CD4-positive, alpha-beta T cell treated with Interleukin-10 for 1 hour (primary cell): ENCODE results near the gene SLC25A42.
"Not testable (repeated sequence)": the region's sequence is repeated elsewhere in the genome, so short reads cannot be mapped to it uniquely, and the experiment has no call there.

ENCODE experiments used
- DNase-seq: peaks from one replicate; pipeline ENCODE4 v3.0.0-alpha.2; 2020

The SLC25A42 gene

DNA sequence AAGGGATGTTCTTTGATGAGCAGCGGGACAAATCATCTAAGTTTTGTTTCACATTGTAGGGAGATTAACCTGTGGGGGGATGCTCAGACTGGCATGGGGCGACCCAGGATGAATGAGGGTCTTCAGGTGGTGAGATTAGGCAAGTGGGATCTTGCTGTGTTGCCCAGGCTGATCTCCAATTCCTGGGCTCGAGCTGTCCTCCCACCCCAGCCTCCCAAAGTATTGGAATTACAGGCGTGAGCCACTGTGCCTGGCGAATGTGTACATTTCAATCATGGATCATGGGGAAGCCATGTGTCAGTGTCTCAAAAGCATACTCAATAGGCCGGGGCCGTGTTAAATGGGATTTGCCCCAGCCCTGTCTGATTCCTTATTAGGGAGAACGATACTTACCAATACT, 8.1 kb downstream of the SLC25A42 start:
- no peak for DNase-seq

DNA sequence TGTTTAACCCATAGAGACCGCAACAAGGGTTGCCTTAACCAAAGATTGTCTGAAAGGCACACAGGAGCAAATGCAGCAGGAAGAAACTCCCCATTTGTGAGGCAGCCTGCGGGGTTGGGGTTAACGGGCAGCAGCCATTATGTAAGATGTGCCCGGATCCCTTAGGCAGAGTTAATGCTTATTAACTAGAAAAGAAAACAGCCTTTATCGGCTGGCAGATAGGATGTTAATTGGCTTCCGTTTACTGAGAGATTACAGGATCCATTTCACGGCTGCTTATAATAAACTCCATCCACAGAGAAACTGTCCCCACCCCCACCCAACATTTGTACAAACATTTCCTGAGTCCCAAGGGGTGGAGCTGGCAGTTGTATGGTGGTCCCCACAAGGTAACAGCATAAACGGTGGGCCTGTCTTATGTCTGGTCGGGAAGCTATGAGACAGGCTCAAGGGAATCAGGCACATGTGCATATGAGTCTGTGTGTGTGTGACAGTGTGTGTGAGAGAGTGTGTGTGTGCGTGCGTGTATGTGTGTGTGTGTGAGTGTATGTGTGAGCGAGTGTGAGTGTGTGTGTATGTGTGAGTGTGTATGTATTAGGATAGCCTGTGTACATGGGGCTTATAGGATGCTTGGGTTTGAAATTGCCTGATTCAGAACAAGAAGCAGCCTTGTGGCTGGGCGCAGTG, 10.5 kb downstream of the SLC25A42 start:
- no peak for DNase-seq

DNA sequence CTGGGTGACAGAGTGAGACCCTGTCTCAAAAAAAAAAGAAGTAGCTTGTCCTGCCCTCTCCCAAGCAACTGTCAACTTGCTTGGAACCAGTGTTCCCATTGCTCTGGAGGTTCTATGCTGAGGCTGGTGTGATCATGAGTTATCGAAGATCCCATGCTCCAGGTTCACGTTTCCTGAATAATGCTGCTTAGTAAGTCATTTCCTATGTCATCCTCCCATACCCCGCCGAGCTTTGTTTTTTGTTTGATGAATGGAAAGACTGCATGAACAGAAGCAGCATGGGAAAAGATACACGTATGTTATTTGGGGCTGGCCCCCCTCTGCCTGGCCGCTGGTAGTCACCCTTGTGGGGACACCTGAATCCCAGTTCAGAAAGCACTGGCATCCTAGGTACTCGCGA, 11.3 kb downstream of the SLC25A42 start:
- DNase-seq: no peak

DNA sequence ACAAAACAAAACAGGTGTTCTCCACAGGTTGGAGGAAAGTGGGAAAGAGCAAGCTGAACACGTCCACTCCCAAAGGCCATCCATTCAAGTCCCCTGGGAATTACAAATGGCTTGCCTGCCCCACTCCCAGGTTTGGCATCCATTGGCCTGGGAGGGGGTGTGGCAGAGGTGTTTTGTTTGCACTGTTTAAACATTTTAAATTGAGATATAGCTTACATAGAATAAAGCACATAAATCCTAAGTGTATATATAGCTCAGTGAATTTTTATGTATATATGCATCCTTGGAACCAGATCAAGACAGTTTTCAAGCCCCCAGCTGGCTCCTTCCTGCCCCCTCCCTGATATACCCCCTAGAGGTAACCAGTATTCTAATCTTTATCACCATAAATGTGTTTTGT, 12.7 kb downstream of the SLC25A42 start:
- no peak for DNase-seq

DNA sequence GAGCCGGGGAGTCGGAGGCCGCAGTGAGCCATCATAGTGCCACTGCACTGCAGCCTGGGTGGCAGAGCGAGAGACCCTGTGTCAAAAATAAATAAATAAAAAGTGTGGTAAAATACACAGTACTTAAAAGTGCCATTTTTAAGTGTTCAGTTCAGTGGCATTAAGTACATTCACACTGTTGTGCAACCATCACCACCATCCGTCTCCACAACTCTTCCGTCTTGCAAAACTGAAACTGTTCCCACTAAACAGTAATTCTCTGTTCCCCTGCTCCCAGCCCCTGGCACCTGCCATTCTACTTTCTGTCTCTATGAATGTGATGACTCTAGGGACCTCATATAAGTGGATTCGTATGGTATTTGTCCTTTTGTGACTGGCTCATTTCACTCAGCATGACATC, 13.3 kb downstream of the SLC25A42 start:
- no peak for DNase-seq

DNA sequence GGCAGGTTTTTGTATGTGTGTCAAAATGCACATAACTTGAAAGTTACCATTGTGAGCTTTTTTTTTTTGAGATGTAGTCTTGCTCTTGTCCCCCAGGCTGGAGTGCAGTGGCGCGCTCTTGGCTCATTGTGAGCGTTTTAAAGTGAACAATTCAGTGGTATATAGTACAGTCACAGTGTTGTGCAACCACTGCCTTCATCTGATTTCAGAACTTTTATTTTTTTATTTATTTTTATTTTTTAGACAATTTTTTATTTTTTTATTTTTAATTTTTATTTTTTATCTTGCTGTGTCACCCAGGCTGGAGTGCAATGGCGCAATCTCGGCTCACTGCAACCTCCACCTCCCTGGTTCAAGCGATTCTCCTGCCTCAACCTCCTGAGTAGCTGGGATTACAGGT, 15.0 kb downstream of the SLC25A42 start:
- no peak for DNase-seq

DNA sequence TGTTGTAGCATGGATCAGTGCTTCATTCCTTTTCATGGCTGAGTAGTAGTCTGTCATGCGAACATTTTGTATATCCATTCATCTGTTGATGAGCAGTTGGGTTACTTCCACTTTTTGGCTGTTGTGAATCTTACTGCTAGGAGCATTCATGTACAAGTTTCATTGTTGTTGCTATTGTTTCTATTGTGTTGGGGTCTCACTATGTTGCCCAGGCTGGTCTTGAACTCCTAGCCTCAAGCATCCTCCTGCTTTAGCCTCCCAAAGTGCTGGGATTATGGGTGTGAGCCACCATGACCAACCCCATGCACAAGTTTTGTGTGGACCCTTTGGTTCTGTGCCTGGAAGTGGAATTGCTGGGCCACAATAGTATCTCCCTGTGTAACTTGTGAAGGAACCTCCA, 15.8 kb downstream of the SLC25A42 start:
- no peak for DNase-seq

DNA sequence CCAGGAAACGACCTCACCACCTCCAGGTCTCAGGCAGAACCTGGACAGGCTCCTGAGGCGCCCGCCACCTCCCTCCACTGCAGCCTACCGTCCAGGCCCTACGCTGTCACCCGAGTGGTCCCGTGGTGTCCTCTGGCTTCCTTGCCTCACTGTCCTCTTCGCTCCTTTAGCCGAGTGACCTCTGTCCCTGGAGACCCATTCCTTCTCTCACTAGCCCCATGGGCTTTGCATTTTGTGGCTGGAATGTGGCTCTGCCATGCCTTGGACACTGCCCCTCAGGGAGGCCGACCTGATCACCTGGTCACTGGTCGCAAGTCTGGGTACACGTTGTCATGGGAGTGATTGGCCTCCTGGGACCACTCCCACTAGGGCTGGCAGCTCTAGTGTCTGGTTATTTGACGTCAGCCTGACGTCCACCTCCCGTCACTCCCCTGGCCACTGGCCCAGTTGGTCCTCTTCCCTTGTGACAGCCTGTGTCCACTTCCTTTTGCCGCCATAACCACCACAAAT, 17.9 kb downstream of the SLC25A42 start:
- no peak for DNase-seq

DNA sequence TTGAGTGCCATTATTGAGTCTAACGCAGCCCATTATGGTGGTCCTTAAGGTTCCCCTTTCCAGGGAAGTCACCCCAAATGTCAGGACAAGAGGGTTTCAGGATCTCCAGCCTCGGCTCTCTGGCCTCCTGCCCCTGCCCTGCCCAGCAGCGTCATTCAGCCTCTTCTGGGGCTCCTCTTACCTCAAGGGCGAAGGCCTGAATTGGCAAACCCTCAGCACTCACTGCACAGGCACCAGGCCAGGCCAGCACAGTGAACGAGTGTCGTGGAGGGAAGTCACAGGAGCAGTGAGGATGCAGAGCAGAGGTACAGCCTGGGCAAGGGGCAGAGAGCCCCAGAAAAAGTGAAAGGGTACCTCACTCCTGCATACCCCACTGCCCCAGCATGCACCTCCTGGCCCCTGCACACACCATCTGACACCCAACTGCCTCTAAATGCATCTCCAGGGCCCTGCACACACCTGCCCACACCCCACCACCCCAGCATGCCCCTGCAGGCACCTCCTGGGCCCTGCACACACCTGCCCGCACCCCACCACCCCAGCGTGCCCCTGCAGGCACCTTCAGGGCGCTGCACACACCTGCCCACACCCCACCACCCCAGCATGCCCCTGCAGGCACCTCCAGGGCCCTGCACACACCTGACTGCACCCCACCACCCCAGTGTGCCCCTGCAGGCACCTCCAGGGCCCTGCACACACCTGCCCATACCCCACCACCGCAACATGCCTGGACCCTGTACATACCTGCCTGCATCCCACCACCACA, 19.8 kb downstream of the SLC25A42 start:
- DNase-seq: no peak

DNA sequence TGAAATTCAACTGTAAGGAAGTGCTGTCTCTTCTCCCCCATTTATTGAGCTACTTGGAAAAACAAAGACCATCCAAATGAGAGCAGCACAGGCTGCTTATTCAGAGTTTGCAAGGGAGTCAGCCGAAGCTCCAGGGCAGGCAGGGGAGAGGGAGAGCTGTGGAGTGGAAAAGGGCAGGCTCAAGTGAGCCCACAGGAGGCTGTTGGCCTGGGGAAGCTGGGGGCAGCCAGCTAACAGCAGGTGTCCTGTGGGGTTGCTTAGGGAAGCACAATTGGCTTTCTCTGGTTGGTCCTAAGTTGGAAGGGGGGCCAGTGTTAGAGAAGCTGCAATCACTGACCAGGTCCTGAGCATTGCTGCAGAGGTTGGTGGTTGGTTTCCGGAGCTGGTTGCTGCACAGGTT, 23.9 kb downstream of the SLC25A42 start:
- DNase-seq: no peak

DNA sequence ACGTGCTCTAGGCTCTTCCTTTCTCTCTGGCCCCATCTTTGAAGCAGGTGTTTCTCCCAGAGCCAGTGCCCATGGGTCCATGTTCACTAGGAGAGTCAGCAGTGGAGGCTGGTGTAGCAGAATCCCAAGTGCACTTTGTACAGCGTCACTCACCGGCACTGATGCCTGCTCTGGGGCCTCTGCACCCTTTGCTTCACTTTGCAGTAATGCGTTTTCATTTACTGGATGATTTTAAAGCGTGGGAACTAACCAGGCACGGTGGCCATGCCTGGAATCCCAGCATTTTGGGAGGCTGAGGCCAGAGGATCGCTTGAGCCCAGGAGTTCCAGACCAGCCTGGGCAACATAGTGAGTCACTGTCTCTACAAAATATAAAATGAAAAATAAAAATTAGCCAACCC, 30.7 kb downstream of the SLC25A42 start:
- DNase-seq: no peak

DNA sequence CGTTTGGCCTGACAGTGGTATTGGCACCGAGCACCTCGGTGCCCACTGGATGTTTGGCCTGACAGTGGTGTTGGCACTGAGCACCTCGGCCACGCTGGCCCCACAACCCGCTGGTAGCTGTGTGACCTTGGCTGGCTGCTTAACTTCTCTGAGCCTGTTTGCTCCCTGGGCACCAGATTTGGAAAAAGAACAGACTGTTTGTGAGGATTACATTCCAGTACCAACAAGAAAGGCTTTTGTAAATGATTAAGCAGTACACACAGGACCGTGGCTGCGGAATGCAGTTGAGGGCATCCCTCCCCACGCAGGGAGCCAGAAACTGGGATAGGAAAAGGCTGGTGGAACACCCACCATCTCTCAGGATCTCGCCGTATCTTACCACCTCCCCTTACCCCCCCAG, 31.9 kb downstream of the SLC25A42 start:
- no peak for DNase-seq

DNA sequence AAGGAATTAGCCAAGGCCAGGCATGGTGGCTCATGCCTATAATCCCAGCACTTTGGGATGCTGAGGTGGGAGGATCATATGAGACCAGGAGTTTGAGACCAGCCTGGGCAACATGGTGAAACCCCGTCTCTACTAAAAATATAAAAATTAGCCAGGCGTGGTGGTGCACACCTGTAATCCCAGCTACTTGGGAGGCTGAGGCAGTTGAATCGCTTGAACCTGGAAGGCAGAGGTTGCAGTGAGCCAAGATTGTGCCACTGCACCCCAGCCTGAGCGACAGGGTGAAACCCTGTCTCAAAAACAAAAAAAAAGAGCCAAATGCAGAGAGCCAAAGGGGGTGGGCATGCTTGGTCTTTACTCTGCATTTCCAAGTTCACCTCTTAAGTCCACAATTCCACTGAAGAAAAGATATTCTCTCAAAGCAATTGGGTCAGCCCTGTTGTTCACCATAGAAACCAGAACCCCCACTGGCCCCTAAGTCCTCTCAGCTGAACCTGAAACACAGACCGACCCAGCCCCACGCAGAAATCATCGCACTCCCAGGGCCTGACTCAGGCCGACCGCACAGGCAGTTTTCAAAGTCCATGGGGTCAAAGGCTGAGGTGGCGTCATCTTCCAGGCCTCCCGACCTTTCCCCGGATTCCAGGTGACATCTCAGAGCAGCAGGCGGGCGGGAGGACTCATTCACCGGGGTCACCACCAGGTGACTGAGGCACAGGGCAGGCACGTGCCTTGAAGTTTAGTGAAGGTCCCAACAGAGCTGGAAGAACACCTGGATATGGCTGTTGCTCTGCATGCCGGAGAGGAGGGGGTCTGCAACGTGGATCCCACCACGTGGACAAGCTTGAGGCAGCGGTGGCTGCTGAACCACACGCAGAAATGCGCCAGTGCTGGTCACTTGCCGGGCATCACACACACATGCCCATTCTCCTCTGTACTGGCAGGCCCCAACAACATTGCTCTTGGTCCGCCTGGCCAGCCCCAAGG, 33.1 kb downstream of the SLC25A42 start:
- DNase-seq: no peak

DNA sequence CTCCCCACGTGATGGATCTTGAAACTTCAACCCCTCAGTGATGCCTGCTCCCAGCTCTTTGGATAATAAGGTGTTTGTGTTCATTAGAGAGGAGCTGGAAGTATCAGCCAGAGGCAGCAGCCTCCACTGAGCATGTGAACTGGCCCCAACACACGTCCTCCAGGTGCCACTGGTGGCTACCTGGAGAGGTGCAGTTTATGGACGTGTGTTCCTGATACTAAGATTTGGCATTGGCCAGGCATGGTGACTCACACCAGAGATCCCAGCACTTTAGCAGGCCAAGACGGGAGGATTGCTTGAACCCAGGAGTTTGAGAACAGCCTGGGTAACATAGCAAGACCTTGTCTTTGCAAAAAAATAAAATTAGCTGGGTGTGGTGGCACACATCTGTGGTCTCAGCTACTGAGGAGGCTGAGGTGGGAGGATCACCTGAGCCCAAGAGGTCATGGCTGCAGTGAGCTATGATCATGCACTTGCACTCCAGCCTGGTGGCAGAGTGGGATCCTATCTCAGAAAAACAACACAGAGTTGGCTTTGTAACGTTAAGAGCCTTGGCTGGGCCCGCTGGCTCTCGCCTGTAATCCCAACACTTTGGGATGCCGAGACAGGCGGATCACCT, 34.4 kb downstream of the SLC25A42 start:
- DNase-seq: no peak

DNA sequence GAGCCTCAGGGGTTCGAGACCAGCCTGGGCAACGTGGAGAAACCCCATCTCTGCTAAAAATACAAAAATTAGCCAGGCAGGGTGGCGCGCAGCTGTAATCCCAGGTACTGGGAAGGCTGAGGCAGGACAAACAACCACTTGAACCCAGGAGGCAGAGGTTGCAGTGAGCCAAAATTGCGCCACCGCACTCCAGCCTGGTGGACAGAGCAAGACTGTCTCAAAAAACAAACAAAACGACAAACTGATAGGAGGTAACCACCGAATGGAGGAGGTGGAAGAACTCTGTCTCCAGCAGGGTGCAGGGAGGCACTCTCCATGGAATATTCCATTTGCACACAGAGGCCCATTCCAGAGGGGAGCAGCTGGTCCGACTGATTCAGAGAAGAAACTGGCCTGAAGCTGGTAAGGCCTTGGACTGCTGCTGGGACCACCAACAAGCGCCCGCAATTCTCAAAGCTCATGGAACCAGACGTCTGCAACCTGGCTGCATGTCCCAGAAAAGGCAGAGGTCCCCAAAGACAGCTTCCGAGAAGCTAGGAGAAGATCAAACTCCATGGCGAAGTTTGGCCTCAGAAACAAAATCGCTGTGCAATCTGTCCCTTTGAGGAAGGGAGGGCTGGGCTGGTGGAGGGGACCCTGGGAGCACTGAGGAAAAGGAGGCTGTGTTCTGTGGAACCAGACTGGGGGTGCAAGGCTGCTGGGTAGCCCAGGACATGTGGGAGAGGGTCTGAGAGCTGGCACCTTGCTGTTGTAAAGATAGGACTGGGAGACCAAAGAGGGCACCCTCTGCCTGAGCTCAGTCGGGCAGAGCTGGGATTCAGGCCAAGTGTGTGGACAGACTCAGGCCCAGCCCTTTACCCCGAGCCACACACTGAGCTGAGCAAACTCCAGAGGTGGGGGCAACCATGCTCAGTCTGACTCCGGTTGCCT, 35.2 kb downstream of the SLC25A42 start:
- no peak for DNase-seq

DNA sequence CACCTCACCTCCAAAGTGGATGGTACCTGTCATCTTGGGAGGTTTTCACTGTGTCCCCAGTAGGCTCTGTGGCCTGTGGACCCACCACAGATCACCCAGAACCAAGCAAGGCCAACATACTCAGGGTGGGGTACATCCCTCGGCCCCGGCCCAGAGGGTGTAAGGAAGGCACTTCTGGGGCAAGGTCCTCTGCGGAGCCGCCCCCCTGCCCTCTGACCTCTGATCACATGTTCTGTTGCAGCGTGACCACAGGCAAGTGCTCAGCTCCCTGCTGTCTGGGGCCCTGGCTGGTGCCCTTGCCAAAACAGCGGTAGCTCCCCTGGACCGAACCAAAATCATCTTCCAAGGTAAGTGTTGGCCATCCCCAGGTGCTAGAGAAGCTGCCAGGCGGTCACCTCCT, 37.7 kb downstream of the SLC25A42 start:
- DNase-seq: no peak

DNA sequence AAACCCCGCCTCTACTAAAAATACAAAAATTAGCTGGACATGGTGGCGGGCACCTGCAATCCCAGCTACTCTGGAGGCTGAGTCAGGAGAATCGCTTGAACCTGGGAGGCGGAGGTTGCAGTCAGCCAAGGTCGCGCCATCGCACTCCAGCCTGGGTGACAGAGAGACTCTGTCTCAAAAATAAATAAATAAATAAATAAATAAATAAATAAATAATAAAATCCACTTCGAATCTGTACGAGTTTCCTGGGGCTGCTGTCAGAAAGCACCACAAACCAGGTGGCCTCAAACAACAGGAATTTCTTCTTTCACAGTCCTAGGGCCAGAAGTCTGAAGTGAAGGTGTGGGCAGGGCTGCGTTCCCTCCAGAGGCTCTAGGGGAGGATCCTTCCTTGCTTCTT, 38.8 kb downstream of the SLC25A42 start:
- not testable (repeated sequence) for DNase-seq

DNA sequence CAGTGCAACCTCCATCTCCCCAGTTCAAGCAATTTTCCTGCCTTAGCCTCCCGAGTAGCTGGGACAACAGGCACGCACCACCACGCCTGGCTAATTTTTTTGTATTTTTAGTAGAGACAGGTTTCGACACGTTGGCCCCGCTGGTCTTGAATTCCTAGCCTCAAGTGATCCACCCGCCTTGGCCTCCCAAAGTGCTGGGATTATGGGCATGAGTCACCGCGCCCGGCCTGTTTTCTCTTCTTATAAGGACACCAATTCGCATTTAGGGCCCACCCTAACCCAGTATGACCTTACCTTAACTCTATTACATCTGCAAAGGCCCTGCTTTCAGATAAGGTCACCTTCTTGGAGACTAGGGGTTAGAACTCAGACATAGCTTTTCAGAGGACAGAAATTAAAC, 39.4 kb downstream of the SLC25A42 start:
- DNase-seq: no peak

DNA sequence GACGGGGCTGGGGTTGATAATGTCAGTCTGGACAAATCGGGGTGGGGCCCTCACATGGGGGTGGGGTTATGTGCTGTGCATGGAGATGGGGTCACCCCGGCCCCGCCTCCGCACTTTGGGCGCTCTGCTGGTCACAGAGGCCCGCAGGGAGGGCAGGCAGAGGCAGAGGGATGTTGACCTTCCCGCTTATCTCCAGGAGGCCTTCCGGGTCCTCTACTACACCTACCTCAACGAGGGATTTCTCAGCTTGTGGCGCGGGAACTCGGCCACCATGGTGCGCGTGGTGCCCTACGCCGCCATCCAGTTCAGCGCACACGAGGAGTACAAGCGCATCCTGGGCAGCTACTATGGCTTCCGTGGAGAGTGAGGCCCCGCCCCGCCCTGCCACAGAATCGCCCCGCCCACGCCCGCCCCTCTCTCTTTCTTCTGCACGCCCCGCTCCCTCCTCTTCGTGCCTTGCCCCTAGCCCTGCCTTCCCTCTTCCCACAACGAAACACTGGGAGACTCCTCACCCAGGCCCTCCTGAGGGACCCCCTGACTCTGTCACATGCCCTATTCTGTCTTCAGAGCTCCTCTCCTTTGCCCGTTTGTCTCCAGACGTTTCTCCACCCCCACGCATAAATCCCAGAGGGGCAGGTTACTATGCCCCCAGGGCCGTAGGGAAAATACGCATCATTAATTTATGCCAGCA, 41.7 kb downstream of the SLC25A42 start:
- DNase-seq: no peak

DNA sequence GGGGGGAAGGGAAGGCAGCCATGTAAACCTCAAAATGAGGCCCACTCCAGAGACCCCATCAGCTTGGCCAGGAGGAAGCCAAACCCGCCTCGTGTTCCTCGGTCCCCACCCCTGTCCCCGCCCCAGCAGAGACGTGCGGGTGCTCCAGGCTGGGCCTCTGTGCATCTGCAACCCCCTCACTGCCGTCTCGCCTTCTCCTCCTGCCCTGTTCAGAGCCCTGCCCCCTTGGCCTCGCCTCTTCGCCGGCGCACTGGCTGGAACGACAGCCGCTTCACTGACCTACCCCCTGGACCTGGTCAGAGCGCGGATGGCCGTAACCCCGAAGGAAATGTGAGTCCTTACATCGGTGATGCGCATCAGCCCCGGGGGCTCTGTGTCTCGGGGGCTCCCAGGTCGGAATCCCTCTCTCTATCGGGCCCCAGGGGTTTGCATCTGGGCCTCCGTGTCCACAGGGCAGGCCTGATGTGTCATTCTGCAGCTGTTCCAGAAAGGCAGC, 42.3 kb downstream of the SLC25A42 start:
- no peak for DNase-seq

DNA sequence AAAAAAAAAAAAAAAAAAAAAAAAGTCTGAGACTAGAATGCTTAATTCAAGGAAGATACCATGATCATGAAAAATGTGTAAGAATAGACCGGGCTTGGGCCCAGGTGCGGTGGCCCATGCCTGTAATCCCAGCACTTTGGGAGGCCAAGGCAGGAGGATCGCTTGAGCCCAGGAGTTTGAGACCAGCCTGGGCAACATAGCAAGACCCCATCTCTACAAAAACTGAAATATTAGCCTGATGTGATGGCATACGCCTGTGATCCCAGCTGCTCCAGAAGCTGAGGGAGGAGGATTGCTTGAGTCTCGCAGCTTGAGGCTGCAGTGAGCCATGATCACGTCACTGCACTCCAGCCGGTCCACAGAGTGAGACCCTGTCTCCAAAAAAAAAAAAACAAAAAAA, 43.1 kb downstream of the SLC25A42 start:
- DNase-seq: not testable (repeated sequence)
